Measurements from ENCODE around the gene RASGRP3. TPM values are rescaled to one million over a fixed set of nuclear protein-coding genes. Genes with fewer than 3 reads are reported as not detected.

RASGRP3 gene
- total and polyA plus RNA-seq, 12 donors: 2.5 to 23.8 (median 10.7) TPM

- TF ChIP-seq CTCF (IDR thresholded peaks at IDR 0.05) (no peak), POLR2A (IDR thresholded peaks at IDR 0.05) (no peak)
- DNase-seq: no peak
- intact Hi-C loops (cut with DNase I): no loop called here
- WGBS, 4 donors: 59 to 83% (median 74%) methylated on average over 4 of the region's 4 CpGs
- Histone ChIP-seq H3K9me3 (replicated peaks in 1 of 3) (peaks cover 0 to 2% (median 0%) of the 10 kb centered on the region in 3 donors), H3K4me3 (no peak overlapping the region), H3K27me3 (no peaks in the 10 kb centered on the region), H3K4me1 (replicated peaks in 1 of 2) (no peaks in the 10 kb centered on the region), H3K27ac (no peak overlapping the region), H3K36me3 (replicated peaks in 1 of 2) (no peaks in the 10 kb centered on the region)
Observed at GRCh38 chr2:33491441-33492084, 15.1 kb downstream of the RASGRP3 start.

DNA sequence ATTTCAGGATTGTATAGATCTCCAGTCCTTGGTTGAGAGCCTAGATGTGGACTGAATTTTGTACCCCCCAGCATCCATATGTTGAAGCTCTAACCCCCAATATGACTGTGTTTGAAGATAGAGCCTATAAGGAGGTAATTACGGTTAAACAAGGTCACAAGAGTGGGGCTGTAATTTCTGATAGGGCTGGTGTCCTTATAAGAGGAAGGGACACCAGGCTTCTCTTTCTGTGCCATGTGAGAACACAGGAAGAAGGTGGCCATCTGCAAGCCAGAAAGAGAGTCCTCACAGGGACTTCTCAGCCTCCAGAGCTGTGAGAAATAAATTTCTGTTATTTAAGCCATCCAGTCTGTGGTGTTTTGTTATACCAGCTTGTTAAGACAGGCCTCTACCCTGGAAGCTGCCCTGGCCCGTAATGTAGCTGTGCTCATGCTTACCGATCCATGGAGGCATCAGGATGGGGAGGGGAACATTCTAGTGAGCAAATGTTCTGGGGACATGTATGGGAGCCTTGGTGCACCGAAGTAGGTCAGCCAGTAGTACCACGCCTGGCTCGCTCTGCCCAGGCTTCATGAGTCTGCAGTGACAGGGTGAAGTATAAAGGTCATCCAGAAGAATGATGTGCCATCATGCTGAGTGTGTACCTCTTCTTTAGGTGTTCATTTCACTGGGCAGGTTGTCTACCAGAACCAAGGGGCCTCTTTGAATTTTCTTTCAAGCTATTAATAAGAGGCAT is 16.1 kb downstream of the RASGRP3 start:
- Histone ChIP-seq H3K27ac (no peak overlapping the region), H3K9me3 (replicated peaks in 1 of 3) (no peaks in the 10 kb centered on the region), H3K4me3 (no peak overlapping the region), H3K36me3 (replicated peaks in 1 of 2) (no peaks in the 10 kb centered on the region), H3K27me3 (no peaks in the 10 kb centered on the region), H3K4me1 (replicated peaks in 1 of 2) (no peaks in the 10 kb centered on the region)
- intact Hi-C loops (cut with DNase I): no loop called here
- 90 to 93% (median 92%) methylated on average over 6 of the region's 6 CpGs for WGBS, 4 donors
- no peak for DNase-seq
- no peak for TF ChIP-seq CTCF (IDR thresholded peaks at IDR 0.05)
- no peak for TF ChIP-seq POLR2A (IDR thresholded peaks at IDR 0.05)

DNA sequence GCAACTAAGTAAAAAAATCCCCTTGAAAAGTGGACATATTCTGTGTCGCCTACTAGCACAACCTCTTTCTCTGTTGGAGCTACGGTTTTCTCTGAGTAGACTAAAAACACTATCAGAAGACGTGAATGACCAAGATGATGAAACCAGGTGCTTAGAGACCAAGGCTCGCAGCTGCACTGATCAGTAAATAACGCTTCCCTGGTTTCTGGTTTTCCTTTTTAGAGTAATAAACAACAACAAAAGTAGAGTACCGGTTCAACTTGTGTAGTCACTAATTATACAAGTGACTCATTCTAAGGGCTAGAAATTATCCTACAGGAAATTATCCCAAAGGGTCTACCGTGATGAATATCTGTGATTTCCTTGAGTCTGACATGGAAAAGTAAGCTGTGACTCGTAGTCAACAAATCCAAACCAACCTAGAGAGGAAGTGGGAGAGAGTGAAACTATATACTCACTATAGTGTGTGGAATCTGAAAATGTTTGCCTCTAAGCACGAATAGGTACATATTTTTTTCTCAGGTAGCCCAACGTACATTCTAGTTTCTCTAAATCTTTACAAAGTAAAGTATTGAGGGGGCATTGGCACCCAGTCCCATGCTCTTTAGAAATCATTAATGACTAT is 17.8 kb downstream of the RASGRP3 start:
- Histone ChIP-seq H3K9me3 (replicated peaks in 1 of 3) (no peaks in the 10 kb centered on the region), H3K36me3 (replicated peaks in 1 of 2) (no peaks in the 10 kb centered on the region), H3K27ac (no peak overlapping the region), H3K27me3 (no peaks in the 10 kb centered on the region), H3K4me1 (replicated peaks in 1 of 2) (no peaks in the 10 kb centered on the region), H3K4me3 (no peak overlapping the region)
- TF ChIP-seq POLR2A (IDR thresholded peaks at IDR 0.05) (no peak), CTCF (IDR thresholded peaks at IDR 0.05) (no peak)
- intact Hi-C loops (cut with DNase I): no loop called here
- DNase-seq: no peak
- WGBS, 4 donors: 70 to 79% (median 73%) methylated on average over 10 of the region's 10 CpGs

GRCh38 chr2:33494877-33495641 is 18.6 kb downstream of the RASGRP3 start:
- Histone ChIP-seq H3K27me3 (no peaks in the 10 kb centered on the region), H3K4me3 (no peak overlapping the region), H3K36me3 (replicated peaks in 1 of 2) (no peaks in the 10 kb centered on the region), H3K4me1 (replicated peaks in 1 of 2) (no peaks in the 10 kb centered on the region), H3K27ac (no peak overlapping the region), H3K9me3 (replicated peaks in 1 of 3) (no peaks in the 10 kb centered on the region)
- no peak for DNase-seq
- no peak for TF ChIP-seq CTCF (IDR thresholded peaks at IDR 0.05)
- no peak for TF ChIP-seq POLR2A (IDR thresholded peaks at IDR 0.05)
- intact Hi-C loops (cut with DNase I): no loop called here
- 78 to 85% (median 83%) methylated on average over 8 of the region's 8 CpGs for WGBS, 4 donors

Data from adrenal gland (tissue), 12 donors.